RWPE2 (cell line): ENCODE results near the gene PVR.
"Not testable (repeated sequence)": the region's sequence is repeated elsewhere in the genome, so short reads cannot be mapped to it uniquely, and the experiment has no call there.

Source experiments
- ATAC-seq: fragments of 200-7000 bp; cut with Tn5 transposase; 3 replicates; pipeline ENCODE4 v1.9.1; 2021; ENCODE audit warnings: low read depth
- DNase-seq: peaks from one replicate; pipeline ENCODE4 v3.0.0-alpha.2; 2020; ENCODE audit warnings: low spot score
- H3K27ac ChIP-seq: fragments of 450-650 bp; 2 replicates; pipeline ENCODE4 v1.5.1; 2017; ENCODE audit warnings: mild to moderate bottlenecking; ENCODE audit not compliant: poor library complexity, severe bottlenecking
- H3K27me3 ChIP-seq: fragments of 250-450 bp; sonication (Bioruptor Pico); 2 replicates; pipeline ENCODE4 v1.5.1; 2021; ENCODE audit warnings: mild to moderate bottlenecking, moderate library complexity; ENCODE audit not compliant: insufficient read depth, poor library complexity, severe bottlenecking
- H3K36me3 ChIP-seq: fragments of 250-450 bp; sonication (Bioruptor Pico); 2 replicates; pipeline ENCODE4 v1.5.1; 2020; ENCODE audit warnings: low read depth, mild to moderate bottlenecking, moderate library complexity
- H3K4me1 ChIP-seq: fragments of 250-450 bp; sonication (Bioruptor Pico); 2 replicates; pipeline ENCODE4 v1.5.1; 2021; ENCODE audit warnings: mild to moderate bottlenecking, moderate library complexity; ENCODE audit not compliant: insufficient read depth, poor library complexity, severe bottlenecking
- H3K4me3 ChIP-seq: fragments of 250-450 bp; sonication (Bioruptor Pico); 2 replicates; pipeline ENCODE4 v1.5.1; 2021; ENCODE audit warnings: mild to moderate bottlenecking, moderate library complexity; ENCODE audit not compliant: severe bottlenecking
- H3K9me3 ChIP-seq: fragments of 250-450 bp; sonication (Bioruptor Pico); 2 replicates; pipeline ENCODE4 v1.5.1; 2021; ENCODE audit warnings: mild to moderate bottlenecking, moderate library complexity; ENCODE audit not compliant: severe bottlenecking
- CTCF ChIP-seq: fragments of 450-650 bp; IDR thresholded peaks from one replicate; pipeline ENCODE4 v1.5.1; 2017; ENCODE audit warnings: mild to moderate bottlenecking, moderate library complexity; ENCODE audit not compliant: poor library complexity, severe bottlenecking

The PVR gene

GRCh38 chr19:44663996-44664395, 20.3 kb downstream of the PVR start:
- no peak for TF ChIP-seq CTCF
- no peak for ATAC-seq
- Histone ChIP-seq H3K27me3 (no peaks in the 10 kb centered on the region), H3K9me3 (no peaks in the 10 kb centered on the region), H3K27ac (no peak overlapping the region), H3K4me1 (no peaks in the 10 kb centered on the region), H3K4me3 (no peak overlapping the region), H3K36me3 (peaks cover 45% of the 10 kb centered on the region)
- no peak for DNase-seq

- no peaks in the 10 kb centered on the region for H3K27me3 ChIP-seq
- H3K36me3 ChIP-seq, result peaks cover 35% of the 10 kb centered on the region
- H3K4me1 ChIP-seq, result no peaks in the 10 kb centered on the region
- TF ChIP-seq CTCF, result no peak
- ATAC-seq (no peak), DNase-seq (no peak)
- no peaks in the 10 kb centered on the region for H3K9me3 ChIP-seq
- no peak overlapping the region for H3K27ac ChIP-seq
- no peak overlapping the region for H3K4me3 ChIP-seq
Observed at GRCh38 chr19:44664976-44665375, 21.3 kb downstream of the PVR start.

GRCh38 chr19:44666852-44667556, 23.3 kb downstream of the PVR start:
- no peaks in the 10 kb centered on the region for H3K4me1 ChIP-seq
- H3K4me3 ChIP-seq, result no peak overlapping the region
- TF ChIP-seq CTCF, result no peak
- peaks cover 15% of the 10 kb centered on the region for H3K36me3 ChIP-seq
- H3K9me3 ChIP-seq, result no peaks in the 10 kb centered on the region
- ATAC-seq (0 out of 3 replicates have a peak, but pooled peaks have one; percentile 5), DNase-seq (no peak)
- no peaks in the 10 kb centered on the region for H3K27me3 ChIP-seq
- H3K27ac ChIP-seq, result no peak overlapping the region

GRCh38 chr19:44668985-44669764, 25.5 kb downstream of the PVR start:
- DNase-seq (no peak), ATAC-seq (peak; percentile 37; the same call in 2 of the 3 replicates)
- no peak overlapping the region for H3K27ac ChIP-seq
- no peaks in the 10 kb centered on the region for H3K27me3 ChIP-seq
- no peaks in the 10 kb centered on the region for H3K4me1 ChIP-seq
- no peak for TF ChIP-seq CTCF
- no peaks in the 10 kb centered on the region for H3K9me3 ChIP-seq
- H3K36me3 ChIP-seq, result no peaks in the 10 kb centered on the region
- H3K4me3 ChIP-seq, result no peak overlapping the region

GRCh38 chr19:44670027-44670426, 26.3 kb downstream of the PVR start:
- not testable (repeated sequence) for H3K4me3 ChIP-seq, H3K27ac ChIP-seq, ATAC-seq, H3K27me3 ChIP-seq, H3K4me1 ChIP-seq, H3K9me3 ChIP-seq, H3K36me3 ChIP-seq, DNase-seq
